GM23248 (cell line): ENCODE results near the gene ST6GALNAC4. TPM values are rescaled to one million over a fixed set of nuclear protein-coding genes. Genes with fewer than 3 reads are reported as not detected.
A peak's percentile ranks its signal among the peaks of the same experiment; 100 is the strongest.

Experiments used
- DNase-seq: peaks from one replicate; pipeline ENCODE4 v3.0.0-alpha.2; 2015
- H2AFZ ChIP-seq: fragments of 200-600 bp; sonication (generic); 2 replicates; pipeline ENCODE4 v1.6.1; 2016; ENCODE audit warnings: antibody characterized with exemption
- H3F3A ChIP-seq: fragments of 200-600 bp; sonication (generic); 2 replicates; pipeline ENCODE4 v1.6.1; 2016; ENCODE audit warnings: mild to moderate bottlenecking, antibody characterized with exemption, mixed run types; ENCODE audit not compliant: insufficient read depth
- H3K27ac ChIP-seq: fragments of 200-600 bp; sonication (generic); 2 replicates; pipeline ENCODE4 v1.5.1; 2016; ENCODE audit warnings: mild to moderate bottlenecking
- H3K27me3 ChIP-seq: fragments of 200-600 bp; sonication (generic); replicated peaks from 2 replicates; pipeline ENCODE4 v1.6.1; 2016; ENCODE audit warnings: mild to moderate bottlenecking; ENCODE audit not compliant: insufficient read depth
- H3K36me3 ChIP-seq: fragments of 200-600 bp; sonication (generic); 2 replicates; pipeline ENCODE4 v1.6.1; 2016; ENCODE audit warnings: low read depth, mild to moderate bottlenecking
- H3K4me1 ChIP-seq: fragments of 200-600 bp; sonication (generic); 2 replicates; pipeline ENCODE4 v1.6.1; 2016; ENCODE audit warnings: mild to moderate bottlenecking; ENCODE audit not compliant: insufficient read depth
- H3K4me2 ChIP-seq: fragments of 200-600 bp; sonication (generic); one replicate; pipeline ENCODE4 v1.6.1; 2016; ENCODE audit warnings: mild to moderate bottlenecking; ENCODE audit not compliant: unreplicated experiment
- H3K4me3 ChIP-seq: fragments of 200-600 bp; sonication (generic); 2 replicates; pipeline ENCODE4 v1.5.1; 2016; ENCODE audit warnings: mild to moderate bottlenecking
- H3K79me2 ChIP-seq: fragments of 200-600 bp; sonication (generic); 2 replicates; pipeline ENCODE4 v1.6.1; 2016; ENCODE audit warnings: mild to moderate bottlenecking; ENCODE audit not compliant: insufficient read depth
- H3K9ac ChIP-seq: fragments of 200-600 bp; sonication (generic); 2 replicates; pipeline ENCODE4 v1.6.1; 2016; ENCODE audit warnings: mild to moderate bottlenecking
- H3K9me2 ChIP-seq: fragments of 200-600 bp; sonication (generic); 2 replicates; pipeline ENCODE4 v1.6.1; 2016; ENCODE audit warnings: mixed run types, mild to moderate bottlenecking, moderate library complexity; ENCODE audit not compliant: insufficient read depth
- H3K9me3 ChIP-seq: fragments of 200-600 bp; sonication (generic); one replicate; pipeline ENCODE4 v1.6.1; 2017; ENCODE audit warnings: low read depth
- H4K20me1 ChIP-seq: fragments of 200-600 bp; sonication (generic); 2 replicates; pipeline ENCODE4 v1.6.0; 2016; ENCODE audit not compliant: insufficient read depth
- EZH2 ChIP-seq: fragments of 200-600 bp; sonication (generic); IDR thresholded peaks from 2 replicates; pipeline ENCODE4 v1.6.1; 2018; ENCODE audit warnings: antibody characterized with exemption, mild to moderate bottlenecking; ENCODE audit not compliant: insufficient read depth, poor library complexity, severe bottlenecking
- EZH2phosphoT487 ChIP-seq: fragments of 200-600 bp; sonication (generic); IDR thresholded peaks from 2 replicates; pipeline ENCODE4 v1.6.1; 2018; ENCODE audit warnings: antibody characterized with exemption, moderate library complexity, mild to moderate bottlenecking, low read depth; ENCODE audit not compliant: insufficient read depth
- WGBS, 2 experiments: methylation state at CpG; one replicate each; pipeline ENCODE4 v1.1.6; 2015 to 2017; ENCODE audit warnings: low lambda C conversion rate in 2 of 2, low coverage in 1 of 2; ENCODE audit errors: missing lambda C conversion rate in 2 of 2; 5-methylcytosine and 5-hydroxymethylcytosine counted together
- in situ Hi-C: fragments of 300-500 bp; cut with MboI; formaldehyde crosslinking; loops from 2 replicates; pipeline ENCODE4 v1.15.0; 2020
- polyA plus RNA-seq: library from polyadenylated mRNA; unstranded; fragments of >200 nt; fragmentation: Nextera tagmentation; extraction: Ambion mirVana; gene quantifications from 2 replicates; pipeline ENCODE4 v1.2.1, GENCODE V29; 2016
- total RNA-seq: library from RNA; depleted of rRNA; stranded (reverse); fragments of >200 nt; shearing (Covaris generic); gene quantifications from 2 replicates; pipeline ENCODE4 v1.2.3, GENCODE V29; 2014

The ST6GALNAC4 gene
- total and polyA plus RNA-seq, 2 experiments from 2014 or later: 33.7 to 61.0 TPM

GRCh38 chr9:127874301-127875221 lies 42.3 kb downstream of the ST6GALNAC4 start:
- Histone ChIP-seq H3F3A (0 out of 2 replicates have a peak, but pooled peaks cover 15% of the 10 kb centered on the region), H3K79me2 (peaks cover 13% of the 10 kb centered on the region; the same call in 1 of the 2 replicates), H3K27ac (no peak overlapping the region), H3K27me3 (no peaks in the 10 kb centered on the region), H2AFZ (no peak overlapping the region), H4K20me1 (no peaks in the 10 kb centered on the region), H3K4me2 (no peak overlapping the region), H3K4me1 (peaks cover 34% of the 10 kb centered on the region), H3K9me2 (no peaks in the 10 kb centered on the region), H3K36me3 (no peaks in the 10 kb centered on the region), H3K9me3 (no peaks in the 10 kb centered on the region), H3K4me3 (no peak overlapping the region), H3K9ac (peak overlapping the region; percentile 59)
- in situ Hi-C loops: no loop called here
- DNase-seq: peak; percentile 66
- TF ChIP-seq EZH2phosphoT487: no peak
- no peak for TF ChIP-seq EZH2
- WGBS, 2 experiments: 80 to 82% methylated on average over 16 to 19 of the region's 19 CpGs

- Histone ChIP-seq H3K4me3 (no peak overlapping the region), H3F3A (0 out of 2 replicates have a peak, but pooled peaks cover 8% of the 10 kb centered on the region), H4K20me1 (no peaks in the 10 kb centered on the region), H3K27me3 (no peaks in the 10 kb centered on the region), H2AFZ (no peak overlapping the region), H3K27ac (no peak overlapping the region), H3K4me1 (peaks cover 34% of the 10 kb centered on the region), H3K9me2 (no peaks in the 10 kb centered on the region), H3K36me3 (no peaks in the 10 kb centered on the region), H3K9me3 (no peaks in the 10 kb centered on the region), H3K79me2 (peaks cover 13% of the 10 kb centered on the region; the same call in 1 of the 2 replicates), H3K9ac (peak overlapping the region; percentile 59), H3K4me2 (no peak overlapping the region)
- peak; percentile 74 for DNase-seq
- WGBS, 2 experiments: 38 to 39% methylated on average over 10 of the region's 10 CpGs
- TF ChIP-seq EZH2phosphoT487 (no peak), EZH2 (no peak)
- in situ Hi-C loops: no loop called here
These were observed 43.0 kb downstream of the ST6GALNAC4 start for GRCh38 chr9:127873886-127874285.

GRCh38 chr9:127873223-127873691 lies 43.6 kb downstream of the ST6GALNAC4 start:
- Histone ChIP-seq H3K9me3 (no peaks in the 10 kb centered on the region), H3K4me2 (no peak overlapping the region), H2AFZ (no peak overlapping the region), H3K79me2 (peaks cover 13% of the 10 kb centered on the region; the same call in 1 of the 2 replicates), H3F3A (0 out of 2 replicates have a peak, but pooled peaks cover 2% of the 10 kb centered on the region), H3K4me1 (peaks cover 34% of the 10 kb centered on the region), H4K20me1 (no peaks in the 10 kb centered on the region), H3K9ac (no peak overlapping the region), H3K9me2 (no peaks in the 10 kb centered on the region), H3K27ac (no peak overlapping the region), H3K27me3 (no peaks in the 10 kb centered on the region), H3K36me3 (no peaks in the 10 kb centered on the region), H3K4me3 (no peak overlapping the region)
- TF ChIP-seq EZH2: no peak
- TF ChIP-seq EZH2phosphoT487: no peak
- in situ Hi-C loops: no loop called here
- 76 to 81% methylated on average over 14 to 19 of the region's 19 CpGs for WGBS, 2 experiments
- no peak for DNase-seq

GRCh38 chr9:127872369-127873222 lies 44.2 kb downstream of the ST6GALNAC4 start:
- Histone ChIP-seq H2AFZ (no peak overlapping the region), H3K36me3 (no peaks in the 10 kb centered on the region), H4K20me1 (no peaks in the 10 kb centered on the region), H3K9ac (no peak overlapping the region), H3K4me3 (no peak overlapping the region), H3K79me2 (peaks cover 13% of the 10 kb centered on the region; the same call in 1 of the 2 replicates), H3K9me3 (no peaks in the 10 kb centered on the region), H3K9me2 (no peaks in the 10 kb centered on the region), H3F3A (no peaks in the 10 kb centered on the region), H3K4me1 (peaks cover 30% of the 10 kb centered on the region), H3K27me3 (no peaks in the 10 kb centered on the region), H3K4me2 (no peak overlapping the region), H3K27ac (no peak overlapping the region)
- no peak for DNase-seq
- in situ Hi-C loops: no loop called here
- TF ChIP-seq EZH2 (no peak), EZH2phosphoT487 (no peak)
- 94 to 98% methylated on average over 15 to 20 of the region's 20 CpGs for WGBS, 2 experiments
